GM19468 (cell line): Measurements from ENCODE around the gene DIAPH1.

Experiments
- ATAC-seq: cut with Tn5 transposase; IDR thresholded peaks from one replicate; pipeline ENCODE4 v1.9.1; 2021; ENCODE audit warnings: mild to moderate bottlenecking, moderate library complexity, moderate number of reproducible peaks; ENCODE audit not compliant: unreplicated experiment; ENCODE audit errors: extremely low read depth

Gene DIAPH1

DNA sequence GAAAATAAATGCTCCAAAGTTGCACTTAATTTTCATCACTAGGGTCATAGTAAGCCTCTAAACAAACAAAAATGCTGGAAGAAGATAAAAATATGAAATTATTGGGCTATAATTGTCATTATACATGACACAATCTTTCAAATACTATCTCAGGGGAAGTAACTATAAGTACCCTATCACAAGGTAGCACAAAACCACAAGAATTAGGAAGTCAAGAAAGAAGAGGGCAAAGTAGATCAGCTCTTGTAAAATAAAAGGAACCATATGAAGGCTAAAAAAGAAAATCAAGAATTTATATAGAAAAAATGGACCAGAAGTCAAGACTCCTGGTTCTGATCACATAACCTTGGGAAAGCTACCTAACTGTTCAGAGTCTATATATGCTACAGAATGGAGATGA is 48.1 kb downstream of the DIAPH1 start:
- ATAC-seq, result no peak

DNA sequence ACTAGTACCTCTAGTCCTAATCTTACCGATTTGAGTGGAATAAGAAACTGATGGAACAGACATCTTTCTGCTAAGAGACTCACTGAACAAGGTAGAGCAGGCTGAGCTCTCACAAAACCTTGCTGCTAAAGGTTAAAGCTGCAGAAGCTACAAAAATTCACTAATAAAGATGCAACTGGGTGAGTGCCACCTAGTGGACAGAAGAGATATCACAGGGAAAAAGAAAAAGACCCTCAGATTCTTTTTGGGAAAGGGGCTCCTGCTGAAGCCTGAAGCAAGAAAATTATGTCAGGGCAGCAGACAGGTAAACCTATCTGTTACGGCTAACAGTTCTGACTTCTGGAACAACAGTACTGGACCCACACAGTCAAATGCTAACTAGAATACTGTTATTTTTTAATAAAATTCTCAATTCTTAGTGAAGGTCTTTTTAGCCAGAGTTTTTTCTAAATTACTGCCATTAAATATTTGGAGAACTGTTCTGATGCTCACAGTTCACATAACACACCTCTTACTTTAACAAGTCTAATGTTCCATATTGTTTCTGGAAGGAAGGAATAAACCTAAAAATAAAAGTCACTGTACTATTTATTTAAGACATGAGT is 51.2 kb downstream of the DIAPH1 start:
- ATAC-seq, result no peak

DNA sequence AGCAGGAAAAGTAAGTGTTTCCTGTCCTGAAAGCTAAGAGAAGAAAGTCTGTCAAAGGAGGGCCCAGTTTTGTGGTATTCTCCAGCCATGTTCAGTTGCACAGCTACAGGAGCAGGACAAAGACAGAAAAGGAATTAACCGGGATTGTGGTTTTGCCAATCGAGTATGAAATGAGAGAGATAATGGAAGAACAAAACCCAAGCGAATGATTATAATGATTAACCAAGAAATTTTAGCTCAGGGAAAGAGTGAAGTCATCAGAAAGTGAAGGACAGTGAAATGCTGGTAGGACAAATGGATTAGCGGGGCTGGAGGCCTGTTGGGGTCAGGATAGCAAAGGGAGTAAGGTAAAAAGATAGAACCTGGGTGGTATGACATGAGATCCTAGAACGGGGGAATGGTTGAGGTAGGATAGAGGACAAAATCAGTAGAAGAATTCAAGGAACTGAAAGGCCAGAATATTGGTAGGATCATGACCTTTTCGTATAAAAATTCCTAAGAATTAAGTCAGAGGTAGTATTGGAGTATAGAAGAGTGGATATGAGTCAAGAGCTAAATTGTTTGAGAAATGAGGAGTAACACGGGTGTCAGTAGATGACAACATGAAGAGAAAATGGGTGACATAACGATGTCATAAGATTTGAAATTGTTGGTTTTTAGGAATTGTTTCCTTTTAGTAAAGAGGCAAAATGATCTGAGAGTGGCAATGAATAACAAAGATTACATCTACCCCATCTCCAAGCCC is 52.8 kb downstream of the DIAPH1 start:
- ATAC-seq, result no peak

DNA sequence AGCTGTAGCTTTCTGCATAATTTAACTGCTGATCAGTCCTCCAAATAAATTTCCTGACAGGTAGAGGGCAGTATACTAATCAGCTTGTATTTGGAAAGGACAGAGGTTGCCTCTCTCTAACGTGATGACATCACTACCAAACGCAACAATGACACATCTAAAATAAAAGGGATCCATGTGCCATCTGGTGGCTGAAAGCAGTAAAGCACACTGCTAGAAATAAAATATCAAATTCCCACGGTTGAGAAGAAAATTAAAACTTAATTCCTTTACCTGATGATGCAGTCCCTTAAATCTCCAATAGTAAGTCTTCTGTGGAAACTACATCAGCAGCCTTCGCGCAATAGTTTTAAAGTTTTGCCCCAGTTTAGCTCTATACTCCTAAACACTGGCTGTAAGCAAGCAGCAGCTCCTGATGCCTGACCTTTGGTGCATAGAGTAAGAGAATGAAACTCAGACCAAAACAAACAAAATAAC is 54.5 kb downstream of the DIAPH1 start:
- peak; percentile 85 for ATAC-seq

DNA sequence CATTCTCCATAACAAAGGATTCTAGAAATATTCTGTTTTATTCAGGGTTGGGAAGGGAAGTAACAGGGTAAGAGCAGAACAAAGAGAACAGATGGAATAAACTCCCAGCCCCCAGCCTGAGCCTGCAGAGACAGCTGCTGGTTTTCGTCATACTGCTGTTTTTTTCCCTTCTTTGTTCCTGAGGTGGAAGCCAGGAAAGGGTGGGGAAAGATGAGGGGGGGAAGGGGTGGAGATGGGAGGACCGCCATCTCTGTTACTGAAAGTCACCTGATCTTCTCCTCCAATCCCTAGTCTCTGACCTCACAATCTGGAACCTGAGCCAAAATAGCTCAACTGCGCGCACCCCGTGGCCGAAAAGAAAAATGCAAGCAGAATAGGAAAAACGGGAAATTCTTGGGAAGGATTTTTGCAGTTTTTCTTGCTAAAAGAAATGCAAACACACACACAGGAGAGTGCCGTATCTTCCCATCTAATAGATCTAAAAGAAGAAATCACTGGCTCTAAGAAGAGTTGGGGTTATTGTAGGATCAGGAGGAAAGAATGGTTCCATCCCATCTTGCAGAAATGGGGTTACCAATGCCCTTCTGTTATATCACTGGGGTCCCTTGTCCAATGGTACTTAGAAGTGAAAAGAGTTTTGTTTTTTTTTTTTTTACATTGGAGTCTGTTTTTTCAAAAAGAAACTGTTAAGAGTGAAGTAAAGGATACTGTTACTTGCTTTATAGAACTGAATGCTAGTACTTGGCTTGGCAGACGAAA is 57.9 kb downstream of the DIAPH1 start:
- ATAC-seq, result no peak

DNA sequence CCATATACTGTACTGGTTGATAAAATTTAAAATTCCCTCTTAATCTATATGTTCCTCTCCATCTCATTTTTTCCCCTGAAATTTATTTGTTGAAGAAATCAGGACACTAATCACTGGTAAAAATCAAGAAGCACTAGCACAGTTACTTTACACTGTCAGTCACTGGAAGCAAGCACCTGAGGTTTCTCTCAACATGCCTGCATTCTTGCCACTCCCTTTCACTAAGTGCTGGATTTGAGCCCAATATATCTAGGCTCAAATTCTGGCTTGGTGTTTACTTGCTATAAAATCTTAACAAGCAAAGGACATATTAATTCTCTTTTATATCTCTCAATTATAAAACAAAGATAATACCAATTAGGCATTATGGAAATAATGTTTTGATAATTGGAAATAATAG is 58.6 kb downstream of the DIAPH1 start:
- no peak for ATAC-seq

DNA sequence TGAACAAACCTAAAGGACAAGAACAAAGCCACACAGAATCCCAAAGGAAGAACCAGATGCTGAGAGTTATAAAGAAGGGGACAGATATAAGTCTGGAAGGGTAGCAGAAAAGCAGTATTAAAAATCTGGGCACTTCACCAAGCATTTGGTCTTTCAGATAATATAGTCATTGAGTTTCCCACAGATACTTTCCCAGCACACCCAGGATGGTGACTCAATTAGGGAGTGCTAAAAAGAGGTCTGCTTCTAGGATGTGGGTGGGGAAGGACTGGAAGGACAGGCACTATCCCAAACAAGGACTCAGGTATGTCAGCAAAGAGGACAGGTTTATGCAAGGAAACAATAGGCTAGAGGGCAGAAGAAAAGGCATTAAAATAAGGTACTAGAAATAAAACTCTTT is 59.3 kb downstream of the DIAPH1 start:
- no peak for ATAC-seq

DNA sequence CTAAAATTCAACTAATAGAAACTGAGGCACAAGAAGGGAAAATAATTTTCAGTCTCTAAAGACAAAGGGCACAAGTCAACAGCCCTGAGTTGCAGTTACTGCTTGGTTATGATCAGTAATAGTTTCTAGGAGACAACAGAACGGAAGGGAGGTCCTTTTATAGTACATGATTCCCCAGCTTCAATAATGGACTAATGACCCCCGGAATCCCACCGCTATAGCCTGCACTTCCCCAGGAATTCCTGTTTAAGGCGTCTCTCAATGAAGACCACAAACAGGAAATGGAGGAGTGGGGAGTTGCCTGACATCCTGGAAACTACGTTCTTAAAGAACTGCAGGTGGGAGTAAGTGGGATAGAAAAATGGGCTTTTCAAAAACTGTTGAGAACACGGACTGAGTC is 60.6 kb downstream of the DIAPH1 start:
- no peak for ATAC-seq

DNA sequence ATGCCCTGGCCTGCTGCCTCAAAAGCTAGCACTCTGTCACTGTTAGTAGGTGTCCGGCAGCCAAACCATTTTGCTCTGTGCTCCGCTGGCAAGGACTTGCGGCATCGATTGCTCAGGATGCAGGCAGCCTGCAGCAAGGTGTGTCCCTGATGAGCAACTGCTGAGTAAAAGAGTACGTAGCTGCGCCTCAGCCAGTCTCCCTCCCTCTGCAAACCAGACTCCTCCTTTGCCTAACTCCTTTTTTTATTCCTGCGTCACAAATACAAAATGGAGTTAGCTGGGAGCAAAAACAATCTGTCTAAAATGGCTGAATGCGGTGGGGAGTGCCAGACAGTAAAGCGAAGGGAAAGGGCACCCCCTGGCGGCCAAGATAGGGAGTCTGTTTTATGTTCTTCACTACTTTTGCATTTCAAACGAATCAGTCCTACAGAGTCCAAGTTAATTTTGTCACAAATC is 61.1 kb downstream of the DIAPH1 start:
- no peak for ATAC-seq

DNA sequence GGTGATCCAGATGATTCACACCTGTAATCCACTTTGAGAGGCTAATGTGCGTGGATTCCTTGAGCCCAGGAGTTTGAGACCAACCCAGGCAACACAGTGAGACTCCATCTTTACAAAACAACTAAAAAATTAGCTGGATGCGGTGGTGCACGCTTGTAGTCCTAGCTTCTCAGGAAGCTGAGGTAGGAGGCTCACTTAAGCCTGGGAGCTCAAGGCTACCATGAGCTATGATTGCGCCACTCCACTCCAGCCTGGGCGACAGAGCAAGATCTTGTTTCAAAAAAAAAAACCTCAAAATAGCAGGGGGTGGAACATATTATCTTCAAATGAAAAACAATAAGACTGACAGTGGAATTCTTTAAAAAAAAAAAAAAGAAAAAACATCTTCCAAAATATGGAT is 70.9 kb downstream of the DIAPH1 start:
- no peak for ATAC-seq

DNA sequence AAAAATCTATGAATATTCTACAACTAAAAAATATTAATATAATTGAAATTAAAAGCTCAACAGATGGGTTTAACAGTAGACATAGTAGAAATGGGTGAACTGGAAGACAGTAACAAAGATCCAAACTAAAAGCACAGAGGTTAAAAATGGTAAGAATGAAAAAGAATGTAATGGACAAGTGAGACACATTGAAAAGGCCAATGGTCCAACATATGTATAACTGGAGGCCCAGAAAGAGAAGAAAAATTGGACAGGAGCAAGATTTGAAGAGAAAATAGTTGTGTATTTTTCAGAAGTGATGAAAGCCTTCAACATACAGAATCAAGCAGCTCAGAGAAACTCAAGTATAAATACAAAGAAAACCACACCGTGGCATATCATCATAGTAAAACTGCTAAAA is 71.3 kb downstream of the DIAPH1 start:
- no peak for ATAC-seq

DNA sequence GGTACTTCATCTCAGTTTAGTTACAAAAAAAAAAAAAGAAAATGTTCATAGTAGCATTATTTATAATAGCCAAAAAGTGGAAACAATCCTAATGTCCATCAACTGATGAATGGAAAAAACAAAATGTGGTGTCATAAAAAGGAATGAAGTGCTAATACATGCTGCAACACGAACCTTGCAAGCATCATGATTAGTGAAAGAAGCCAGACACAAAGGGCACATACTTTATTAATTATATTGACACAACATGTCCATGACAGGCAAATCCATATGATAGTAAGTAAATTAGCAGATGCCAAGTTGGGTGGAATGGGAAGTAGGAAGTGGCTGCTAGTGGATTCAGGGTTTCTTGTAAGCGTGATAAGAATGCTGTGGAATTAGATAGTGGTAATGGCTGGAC is 75.7 kb downstream of the DIAPH1 start:
- no peak for ATAC-seq

DNA sequence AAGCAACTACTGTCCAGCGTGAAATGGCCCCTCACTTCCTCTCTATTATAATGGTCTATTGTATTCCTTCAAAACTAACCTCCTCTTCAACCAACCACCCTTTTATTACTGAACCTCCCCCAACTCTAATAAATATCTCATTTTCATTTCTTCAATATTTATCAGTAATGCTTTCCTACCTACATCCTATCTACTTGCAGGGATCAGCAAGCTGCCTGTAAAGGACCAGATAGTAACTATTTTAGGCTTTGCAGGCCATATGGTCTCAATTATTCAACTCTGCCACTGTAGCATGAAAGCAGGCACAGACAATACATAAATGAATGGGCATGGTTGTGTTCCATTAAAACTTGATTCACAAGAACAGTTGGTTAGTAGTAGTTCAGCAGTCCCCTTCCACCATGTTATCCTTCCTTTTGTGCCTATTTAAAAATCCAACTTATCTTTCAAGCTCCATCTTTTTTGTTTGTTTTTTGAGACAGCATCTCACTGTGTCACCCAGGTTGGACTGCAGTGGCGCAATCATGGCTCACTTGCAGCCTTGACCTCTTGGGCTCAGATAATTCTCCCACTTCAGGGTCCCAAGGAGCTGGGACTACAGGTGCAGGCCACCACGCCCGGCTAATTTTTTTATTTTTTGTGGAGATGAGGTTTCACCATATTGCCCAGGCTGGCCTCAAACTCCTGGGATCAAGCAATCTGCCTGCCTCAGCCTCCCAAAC is 84.1 kb downstream of the DIAPH1 start:
- ATAC-seq, result no peak

DNA sequence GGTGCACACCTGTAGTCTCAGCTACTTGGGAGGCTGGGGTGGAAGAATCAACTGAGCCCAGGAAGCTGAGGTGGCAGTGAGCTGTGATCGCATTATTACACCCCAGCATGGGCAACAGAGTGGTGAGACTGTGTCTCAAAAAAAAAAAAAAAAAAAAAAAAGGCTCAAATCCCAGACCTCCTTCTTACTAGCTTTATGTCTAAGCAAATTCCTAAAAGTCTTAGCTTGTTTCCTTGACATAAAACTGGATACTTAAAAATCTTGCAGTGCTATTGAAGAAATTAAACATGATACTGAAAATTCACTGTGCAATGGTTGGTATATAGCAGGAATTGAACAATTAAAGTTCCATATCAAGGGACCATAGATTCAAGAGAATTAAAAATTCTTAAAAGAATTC is 84.9 kb downstream of the DIAPH1 start:
- no peak for ATAC-seq

DNA sequence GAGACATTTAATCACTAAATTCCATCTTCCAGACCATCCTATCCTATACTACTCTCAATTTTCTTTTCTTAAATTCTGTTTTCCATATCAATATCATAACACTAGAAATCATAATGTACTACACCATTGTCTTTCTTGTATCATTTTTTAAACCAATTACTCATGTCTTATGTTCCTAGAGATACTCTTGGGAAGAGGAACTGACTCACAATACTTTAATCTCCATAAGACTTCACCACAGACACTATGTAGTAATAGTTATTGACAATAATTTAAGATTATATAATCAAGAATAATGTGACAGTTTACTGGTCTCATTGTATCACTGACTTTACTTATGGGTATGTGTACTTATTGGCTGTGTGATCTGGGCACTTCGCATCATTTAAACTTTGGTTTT is 86.1 kb downstream of the DIAPH1 start:
- ATAC-seq, result no peak

DNA sequence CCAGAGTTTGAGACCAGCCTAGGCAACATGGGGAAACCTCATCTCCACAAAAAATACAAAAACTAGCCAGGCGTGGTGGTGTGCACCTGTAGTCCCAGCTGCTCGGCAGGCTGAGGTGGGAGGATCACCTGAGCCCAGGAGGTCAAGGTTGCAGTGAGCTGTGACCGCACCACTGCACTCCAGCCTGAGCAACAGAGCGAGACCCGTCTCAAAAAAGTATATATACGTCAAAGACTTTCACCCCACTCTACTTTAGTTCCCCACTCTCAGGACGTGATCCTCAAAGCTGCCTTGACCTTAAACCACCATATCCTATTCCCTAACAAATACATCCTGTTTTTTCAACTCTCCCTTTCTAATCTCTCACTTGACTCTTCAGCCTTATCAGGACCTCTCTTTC is 88.9 kb downstream of the DIAPH1 start:
- no peak for ATAC-seq

DNA sequence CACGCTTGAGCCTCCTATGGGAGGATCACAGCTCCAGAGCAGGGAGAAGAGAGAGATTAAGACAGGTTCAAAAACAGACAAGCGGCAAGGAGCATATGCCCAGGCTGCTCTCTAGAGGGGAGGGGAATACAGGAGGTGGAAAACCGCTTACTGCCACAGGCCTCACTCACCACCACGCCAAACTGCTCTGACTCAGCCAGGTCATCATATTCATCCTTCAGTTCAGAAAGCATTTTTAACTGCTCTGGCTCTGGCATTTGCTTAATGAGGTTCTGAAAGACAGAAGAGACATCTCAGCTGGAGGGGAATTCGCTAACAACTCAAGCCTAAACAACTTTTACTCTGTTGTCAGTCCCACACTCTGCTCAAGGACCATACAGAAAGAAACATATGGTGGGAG is 89.8 kb downstream of the DIAPH1 start:
- ATAC-seq, result no peak

DNA sequence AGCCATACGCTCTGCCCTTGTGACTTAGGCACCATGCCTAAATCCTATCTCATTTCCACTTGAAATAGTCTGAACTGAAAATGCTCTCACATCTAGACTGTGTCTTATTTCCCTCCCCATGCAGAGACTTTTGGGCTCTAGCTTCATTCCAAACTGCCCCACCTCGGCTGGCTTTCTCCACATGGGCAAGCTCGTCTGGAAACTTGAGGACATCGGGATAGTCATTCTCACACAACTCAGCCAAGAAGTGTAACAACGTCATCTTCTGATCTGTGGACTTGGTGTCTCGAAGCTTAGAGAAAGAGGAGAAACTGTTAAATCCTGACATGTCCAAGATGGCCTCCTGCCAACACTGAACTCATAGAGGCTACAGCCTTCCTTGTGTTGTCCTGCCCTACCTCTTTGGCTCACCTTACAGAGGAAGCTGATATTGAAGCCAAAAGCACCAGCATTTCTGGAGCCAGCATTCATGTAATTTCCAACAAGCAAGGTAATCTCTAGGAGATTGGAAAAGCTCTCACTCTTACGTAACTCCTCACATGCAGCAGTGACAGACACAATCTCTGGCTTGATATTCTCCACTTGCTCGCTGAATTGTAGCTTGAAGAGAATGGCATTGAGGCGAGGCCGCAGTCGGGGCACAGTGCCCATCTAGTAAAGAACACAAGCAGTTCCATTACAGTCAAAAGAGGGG is 90.4 kb downstream of the DIAPH1 start:
- no peak for ATAC-seq

DNA sequence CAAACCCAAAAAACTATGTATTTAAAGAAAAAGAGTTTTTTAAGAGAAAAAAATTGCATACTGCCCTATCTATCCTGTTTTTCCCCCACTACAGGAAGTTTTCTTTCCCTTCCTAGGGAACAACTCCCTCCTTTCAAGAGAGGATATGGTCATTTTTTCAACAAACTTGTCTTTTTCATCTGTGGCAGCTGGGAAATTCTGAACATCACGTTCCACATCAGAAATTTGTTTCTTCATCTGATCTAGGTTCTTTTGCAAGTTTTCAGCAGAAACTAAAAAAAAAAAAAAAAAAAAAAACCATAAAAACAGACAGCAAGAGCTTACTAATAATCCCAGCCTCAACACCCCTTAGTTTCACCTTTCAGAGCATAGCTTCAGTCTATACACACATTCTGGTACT is 91.4 kb downstream of the DIAPH1 start:
- no peak for ATAC-seq

DNA sequence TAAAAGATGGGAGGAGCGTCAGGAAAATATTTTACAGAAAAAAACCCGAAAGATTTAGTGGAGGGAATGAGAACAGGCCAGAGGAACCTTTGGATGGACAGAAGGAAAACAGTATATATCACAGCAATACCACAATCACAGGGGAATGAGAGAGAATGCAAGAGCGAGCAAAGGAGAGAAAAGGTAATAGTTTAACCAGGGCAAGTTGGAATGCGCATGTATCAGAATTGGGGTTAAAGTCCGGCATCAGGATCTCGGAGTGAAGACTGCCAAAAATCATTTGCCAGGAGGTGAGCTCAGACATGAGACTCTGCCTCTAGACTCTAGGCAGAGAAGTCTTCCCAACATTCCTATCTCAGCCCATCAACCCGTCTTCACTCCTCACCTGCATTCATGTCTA is 93.1 kb downstream of the DIAPH1 start:
- no peak for ATAC-seq
